Raji (cell line): ENCODE measurements around the gene KLK15.

Experiments used
- POLR2A ChIP-seq: IDR thresholded peaks from 2 replicates; pipeline ENCODE4 v1.6.1; 2011; ENCODE audit warnings: low read depth, low read length, control low read depth; ENCODE audit not compliant: insufficient read depth

KLK15 gene

GRCh38 chr19:50854636-50855410 is 21.4 kb upstream of the KLK15 start, which contains the start of gene KLK3:
TSS of gene KLK3 (plus strand) at chr19:50854915. CDS start at chr19:50854956, 41 bp downstream.
- TF ChIP-seq POLR2A: no peak

DNA sequence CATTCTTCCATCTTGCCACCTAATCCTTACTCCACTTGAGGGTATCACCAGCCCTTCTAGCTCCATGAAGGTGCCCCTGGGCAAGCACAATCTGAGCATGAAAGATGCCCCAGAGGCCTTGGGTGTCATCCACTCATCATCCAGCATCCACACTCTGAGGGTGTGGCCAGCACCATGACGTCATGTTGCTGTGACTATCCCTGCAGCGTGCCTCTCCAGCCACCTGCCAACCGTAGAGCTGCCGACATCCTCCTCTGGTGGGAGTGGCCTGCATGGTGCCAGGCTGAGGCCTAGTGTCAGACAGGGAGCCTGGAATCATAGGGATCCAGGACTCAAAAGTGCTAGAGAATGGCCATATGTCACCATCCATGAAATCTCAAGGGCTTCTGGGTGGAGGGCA is 18.2 kb upstream of the KLK15 start:
- TF ChIP-seq POLR2A: no peak

- TF ChIP-seq POLR2A: no peak
Measured at GRCh38 chr19:50850738-50851137, 17.4 kb upstream of the KLK15 start.

GRCh38 chr19:50844296-50844935 is 11.0 kb upstream of the KLK15 start:
- TF ChIP-seq POLR2A: no peak

DNA sequence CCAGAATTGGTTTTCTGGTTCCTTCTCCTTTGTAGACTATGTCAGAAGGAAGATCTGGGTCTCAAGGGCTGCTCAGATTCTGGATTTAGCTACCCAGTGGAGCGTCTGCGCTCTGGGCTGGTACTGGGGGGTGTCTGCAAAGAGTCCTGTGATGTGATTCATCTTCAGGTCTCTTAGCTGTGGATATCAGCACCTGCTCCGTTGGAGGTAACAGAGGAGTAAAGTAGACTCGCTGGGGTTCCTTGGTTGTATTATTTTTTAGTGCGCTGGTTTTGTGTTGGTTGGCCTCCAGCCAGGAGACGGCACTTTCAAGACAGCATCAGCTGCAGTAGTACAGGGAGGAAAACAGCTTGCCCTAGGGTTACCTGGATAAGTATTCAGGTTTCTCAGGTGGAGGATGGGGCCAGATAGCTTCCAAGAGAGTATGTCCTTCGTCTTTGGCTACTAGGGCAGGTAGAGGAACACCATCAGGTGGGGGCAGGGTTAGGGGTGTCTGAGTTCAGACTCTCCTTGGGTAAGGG is 10.4 kb upstream of the KLK15 start:
- TF ChIP-seq POLR2A: no peak

DNA sequence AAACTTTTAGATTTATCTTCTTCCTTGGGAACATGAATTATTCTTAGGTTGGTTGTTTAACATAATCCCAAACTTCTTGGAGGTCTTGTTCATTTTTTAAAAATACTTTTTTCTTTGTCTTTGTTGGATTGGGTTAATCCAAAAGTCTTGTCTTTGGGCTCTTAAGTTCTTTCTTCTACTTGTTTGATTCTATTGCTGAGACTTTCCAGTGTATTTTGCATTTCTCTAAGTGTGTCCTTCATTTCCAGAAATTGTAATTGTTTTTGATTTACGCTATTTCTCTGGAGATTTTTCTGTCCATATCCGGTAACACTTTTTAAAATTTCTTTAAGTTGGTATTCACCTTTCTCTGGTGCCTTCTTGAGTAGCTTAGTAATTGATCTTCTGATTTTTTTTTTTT is 9.8 kb upstream of the KLK15 start:
- TF ChIP-seq POLR2A: no peak

- TF ChIP-seq POLR2A: no peak
Measured at GRCh38 chr19:50842130-50842529, 8.8 kb upstream of the KLK15 start.

GRCh38 chr19:50839712-50840655 is 6.6 kb upstream of the KLK15 start:
- no peak for TF ChIP-seq POLR2A

DNA sequence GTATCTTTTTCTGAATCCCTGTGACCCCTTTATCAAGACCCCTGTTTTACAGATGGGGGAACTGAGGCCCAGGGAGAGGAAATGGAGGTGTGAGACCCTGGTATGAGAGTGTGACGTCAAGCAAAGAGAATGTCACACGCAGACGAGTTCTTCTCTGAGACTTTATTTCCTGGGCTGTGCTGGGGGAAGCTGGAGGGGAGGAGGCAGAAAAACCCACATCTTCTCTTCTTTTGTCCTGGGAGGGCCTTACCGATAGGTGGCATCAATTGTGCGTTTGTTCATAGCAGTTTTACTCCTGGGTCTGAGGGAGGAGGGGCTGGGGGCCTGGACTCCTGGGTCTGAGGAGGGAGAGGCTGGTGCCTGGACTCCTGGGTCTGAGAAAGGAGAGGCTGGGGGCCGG is 4.9 kb upstream of the KLK15 start:
- TF ChIP-seq POLR2A: no peak

GRCh38 chr19:50837300-50837699 is 3.9 kb upstream of the KLK15 start:
- no peak for TF ChIP-seq POLR2A

- TF ChIP-seq POLR2A: no peak
Measured at GRCh38 chr19:50836543-50837195, 3.3 kb upstream of the KLK15 start.

GRCh38 chr19:50835785-50836542 is 2.6 kb upstream of the KLK15 start:
- TF ChIP-seq POLR2A: no peak

- no peak for TF ChIP-seq POLR2A
Measured at GRCh38 chr19:50835103-50835784, 1.9 kb upstream of the KLK15 start.
